HepG2 (cell line): ENCODE measurements around the gene PRR15L. TPM values are rescaled to one million over a fixed set of nuclear protein-coding genes. Genes with fewer than 3 reads are reported as not detected.

Source experiments
- ATF1 ChIP-seq: IDR thresholded peaks from 2 replicates; pipeline ENCODE4 v1.6.1; 2016; ENCODE audit warnings: mild to moderate bottlenecking, control low read depth
- DPF2 ChIP-seq: sonication (generic); formaldehyde crosslinking; IDR thresholded peaks from 2 replicates; pipeline ENCODE4 v1.4.0; 2020; ENCODE audit warnings: mild to moderate bottlenecking, low read depth, missing genetic modification reagents, borderline replicate concordance
- JUNB ChIP-seq: sonication (generic); formaldehyde crosslinking; IDR thresholded peaks from 2 replicates; pipeline ENCODE4 v1.8.0; 2022; ENCODE audit warnings: missing genetic modification reagents, mild to moderate bottlenecking, borderline replicate concordance
- THAP11 ChIP-seq: IDR thresholded peaks from 2 replicates; pipeline ENCODE4 v1.6.1; 2016; ENCODE audit warnings: missing biosample characterization, missing genetic modification reagents
- ZMYM2 ChIP-seq: sonication (generic); formaldehyde crosslinking; IDR thresholded peaks from 2 replicates; pipeline ENCODE4 v1.8.0; 2022; ENCODE audit warnings: mild to moderate bottlenecking, missing genetic modification reagents
- ZNF207 ChIP-seq: fragments of 450-650 bp; IDR thresholded peaks from 2 replicates; pipeline ENCODE4 v1.6.1; 2016; ENCODE audit warnings: antibody characterized with exemption, borderline replicate concordance
- ZNF235 ChIP-seq: sonication (generic); formaldehyde crosslinking; IDR thresholded peaks from 2 replicates; pipeline ENCODE4 v1.8.1; 2023; ENCODE audit warnings: mild to moderate bottlenecking, missing genetic modification reagents, borderline replicate concordance
- ZNF326 ChIP-seq: sonication (generic); formaldehyde crosslinking; IDR thresholded peaks from 2 replicates; pipeline ENCODE4 v1.4.0; 2020; ENCODE audit warnings: missing genetic modification reagents, borderline replicate concordance
- ZNF33A ChIP-seq: sonication (generic); formaldehyde crosslinking; IDR thresholded peaks from 2 replicates; pipeline ENCODE4 v1.5.1; 2020; ENCODE audit warnings: missing genetic modification reagents, mild to moderate bottlenecking, moderate library complexity, borderline replicate concordance
- ZNF546 ChIP-seq: sonication (generic); formaldehyde crosslinking; conservative IDR thresholded peaks from 2 replicates; pipeline ENCODE4 v1.8.1; 2023; ENCODE audit warnings: mild to moderate bottlenecking, missing genetic modification reagents
- ZNF652 ChIP-seq: IDR thresholded peaks from 2 replicates; pipeline ENCODE4 v1.6.1; 2016; ENCODE audit warnings: low read depth, borderline replicate concordance
- ZNF678 ChIP-seq: sonication (generic); formaldehyde crosslinking; IDR thresholded peaks from 2 replicates; pipeline ENCODE4 v1.4.0; 2020; ENCODE audit warnings: mild to moderate bottlenecking, missing genetic modification reagents
- ZNF768 ChIP-seq: sonication (generic); formaldehyde crosslinking; IDR thresholded peaks from 2 replicates; pipeline ENCODE4 v1.4.0; 2020; ENCODE audit warnings: missing genetic modification reagents
- ZNF780A ChIP-seq: sonication (generic); formaldehyde crosslinking; IDR thresholded peaks from 2 replicates; pipeline ENCODE4 v1.8.0; 2022; ENCODE audit warnings: mild to moderate bottlenecking, missing genetic modification reagents, moderate library complexity
- polyA plus RNA-seq, 8 experiments: library from polyadenylated mRNA; depleted of rRNA in 3 of 8; stranded (reverse) in 7 of 8; unstranded in 1 of 8; fragments of >200 nt; fragmentation: Illumina TruSeq in 4 of 8; extraction: Trizol in 4 of 8; gene quantifications; 2 replicates each; pipeline versions ENCODE4 v1.2.1 to v1.2.3, GENCODE V29; 2011 to 2016; ENCODE audit warnings: low read depth in 4 of 8, missing spikeins in 1 of 8, mixed read lengths in 1 of 8; ENCODE audit not compliant: insufficient read depth in 1 of 8
- total RNA-seq, 5 experiments: library from RNA; depleted of rRNA; stranded (reverse); fragments of >200 nt; fragmentation: Illumina TruSeq; extraction: Trizol; gene quantifications; 2 replicates each; pipeline ENCODE4 v1.2.3, GENCODE V29; 2016; ENCODE audit warnings: low read depth in 1 of 5
- TF ChIP-seq, protein P1 (sequence below): sonication (generic); formaldehyde crosslinking; IDR thresholded peaks from 2 replicates; pipeline ENCODE4 v1.5.1; 2020; ENCODE audit warnings: missing genetic modification reagents, mild to moderate bottlenecking, borderline replicate concordance
- TF ChIP-seq, protein P2 (sequence below): sonication (generic); formaldehyde crosslinking; IDR thresholded peaks from 2 replicates; pipeline ENCODE4 v1.8.1; 2022; ENCODE audit warnings: low read depth, mild to moderate bottlenecking, missing genetic modification reagents
- TF ChIP-seq, protein P3 (sequence below): sonication (generic); formaldehyde crosslinking; IDR thresholded peaks from 2 replicates; pipeline ENCODE4 v1.5.1; 2020; ENCODE audit warnings: mild to moderate bottlenecking, moderate library complexity, missing genetic modification reagents
- TF ChIP-seq, protein P4 (sequence below): sonication (generic); formaldehyde crosslinking; IDR thresholded peaks from 2 replicates; pipeline ENCODE4 v1.5.0; 2020; ENCODE audit warnings: mild to moderate bottlenecking, missing genetic modification reagents, borderline replicate concordance

Gene PRR15L
- total and polyA plus RNA-seq, 2 of the 13 experiments (the other 11 are each of a cell fraction or from before 2014, with no cell fraction given) = 0.44 to 2.0 TPM

DNA sequence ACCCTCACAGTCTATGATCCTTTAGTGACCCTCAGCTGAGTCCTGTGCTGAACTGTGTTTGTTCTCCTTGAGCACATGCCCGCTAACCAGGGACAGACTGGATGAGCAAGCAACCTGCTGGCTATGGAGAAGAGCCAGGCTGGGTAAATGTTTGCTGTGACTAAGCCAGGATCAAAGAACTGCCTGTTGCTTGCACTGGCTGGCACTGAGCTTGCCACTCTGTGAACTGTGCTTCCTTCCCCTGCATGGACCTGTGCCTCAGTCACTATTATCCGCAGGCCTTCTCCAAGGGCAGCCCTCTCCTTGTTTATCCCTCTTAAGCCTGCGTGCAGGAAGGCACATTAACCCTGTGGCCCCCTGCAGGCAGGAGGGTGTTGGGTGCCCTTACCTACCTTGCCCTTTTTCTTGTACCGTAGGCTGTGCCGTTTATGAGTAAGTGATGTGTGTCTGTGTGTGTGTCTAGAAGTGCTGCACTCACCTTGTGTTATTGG lies 8.9 kb downstream of the PRR15L start (continued):
- TF ChIP-seq, protein P1, sequence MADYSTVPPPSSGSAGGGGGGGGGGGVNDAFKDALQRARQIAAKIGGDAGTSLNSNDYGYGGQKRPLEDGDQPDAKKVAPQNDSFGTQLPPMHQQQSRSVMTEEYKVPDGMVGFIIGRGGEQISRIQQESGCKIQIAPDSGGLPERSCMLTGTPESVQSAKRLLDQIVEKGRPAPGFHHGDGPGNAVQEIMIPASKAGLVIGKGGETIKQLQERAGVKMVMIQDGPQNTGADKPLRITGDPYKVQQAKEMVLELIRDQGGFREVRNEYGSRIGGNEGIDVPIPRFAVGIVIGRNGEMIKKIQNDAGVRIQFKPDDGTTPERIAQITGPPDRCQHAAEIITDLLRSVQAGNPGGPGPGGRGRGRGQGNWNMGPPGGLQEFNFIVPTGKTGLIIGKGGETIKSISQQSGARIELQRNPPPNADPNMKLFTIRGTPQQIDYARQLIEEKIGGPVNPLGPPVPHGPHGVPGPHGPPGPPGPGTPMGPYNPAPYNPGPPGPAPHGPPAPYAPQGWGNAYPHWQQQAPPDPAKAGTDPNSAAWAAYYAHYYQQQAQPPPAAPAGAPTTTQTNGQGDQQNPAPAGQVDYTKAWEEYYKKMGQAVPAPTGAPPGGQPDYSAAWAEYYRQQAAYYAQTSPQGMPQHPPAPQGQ (CRISPR knock-in tag) = peak; percentile 44; the same call in 1 of the 2 replicates
- TF ChIP-seq, protein P2, sequence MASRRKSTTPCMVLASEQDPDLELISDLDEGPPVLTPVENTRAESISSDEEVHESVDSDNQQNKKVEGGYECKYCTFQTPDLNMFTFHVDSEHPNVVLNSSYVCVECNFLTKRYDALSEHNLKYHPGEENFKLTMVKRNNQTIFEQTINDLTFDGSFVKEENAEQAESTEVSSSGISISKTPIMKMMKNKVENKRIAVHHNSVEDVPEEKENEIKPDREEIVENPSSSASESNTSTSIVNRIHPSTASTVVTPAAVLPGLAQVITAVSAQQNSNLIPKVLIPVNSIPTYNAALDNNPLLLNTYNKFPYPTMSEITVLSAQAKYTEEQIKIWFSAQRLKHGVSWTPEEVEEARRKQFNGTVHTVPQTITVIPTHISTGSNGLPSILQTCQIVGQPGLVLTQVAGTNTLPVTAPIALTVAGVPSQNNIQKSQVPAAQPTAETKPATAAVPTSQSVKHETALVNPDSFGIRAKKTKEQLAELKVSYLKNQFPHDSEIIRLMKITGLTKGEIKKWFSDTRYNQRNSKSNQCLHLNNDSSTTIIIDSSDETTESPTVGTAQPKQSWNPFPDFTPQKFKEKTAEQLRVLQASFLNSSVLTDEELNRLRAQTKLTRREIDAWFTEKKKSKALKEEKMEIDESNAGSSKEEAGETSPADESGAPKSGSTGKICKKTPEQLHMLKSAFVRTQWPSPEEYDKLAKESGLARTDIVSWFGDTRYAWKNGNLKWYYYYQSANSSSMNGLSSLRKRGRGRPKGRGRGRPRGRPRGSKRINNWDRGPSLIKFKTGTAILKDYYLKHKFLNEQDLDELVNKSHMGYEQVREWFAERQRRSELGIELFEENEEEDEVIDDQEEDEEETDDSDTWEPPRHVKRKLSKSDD (CRISPR knock-in tag) = no peak
- TF ChIP-seq ATF1 (CRISPR knock-in tag) (no peak), ZNF33A (0 out of 2 replicates have a peak, but pooled peaks have one; percentile 49), JUNB (CRISPR knock-in tag) (peak; percentile 67; the same call in 1 of the 2 replicates), ZNF652 (CRISPR knock-in tag) (peak; percentile 81), THAP11 (CRISPR knock-in tag) (peak; percentile 23; the same call in 1 of the 2 replicates), ZNF768 (no peak), ZNF326 (peak; percentile 64; the same call in 1 of the 2 replicates), ZNF780A (CRISPR knock-in tag) (no peak), DPF2 (CRISPR knock-in tag) (peak; percentile 61; the same call in 1 of the 2 replicates), ZNF678 (CRISPR knock-in tag) (peak; percentile 45; the same call in 1 of the 2 replicates), ZNF207 (no peak), ZMYM2 (CRISPR knock-in tag) (no peak), ZNF235 (CRISPR knock-in tag) (no peak), ZNF546 (no peak)
- TF ChIP-seq, protein P3, sequence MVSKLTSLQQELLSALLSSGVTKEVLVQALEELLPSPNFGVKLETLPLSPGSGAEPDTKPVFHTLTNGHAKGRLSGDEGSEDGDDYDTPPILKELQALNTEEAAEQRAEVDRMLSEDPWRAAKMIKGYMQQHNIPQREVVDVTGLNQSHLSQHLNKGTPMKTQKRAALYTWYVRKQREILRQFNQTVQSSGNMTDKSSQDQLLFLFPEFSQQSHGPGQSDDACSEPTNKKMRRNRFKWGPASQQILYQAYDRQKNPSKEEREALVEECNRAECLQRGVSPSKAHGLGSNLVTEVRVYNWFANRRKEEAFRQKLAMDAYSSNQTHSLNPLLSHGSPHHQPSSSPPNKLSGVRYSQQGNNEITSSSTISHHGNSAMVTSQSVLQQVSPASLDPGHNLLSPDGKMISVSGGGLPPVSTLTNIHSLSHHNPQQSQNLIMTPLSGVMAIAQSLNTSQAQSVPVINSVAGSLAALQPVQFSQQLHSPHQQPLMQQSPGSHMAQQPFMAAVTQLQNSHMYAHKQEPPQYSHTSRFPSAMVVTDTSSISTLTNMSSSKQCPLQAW (CRISPR knock-in tag) = no peak
- TF ChIP-seq, protein P4, sequence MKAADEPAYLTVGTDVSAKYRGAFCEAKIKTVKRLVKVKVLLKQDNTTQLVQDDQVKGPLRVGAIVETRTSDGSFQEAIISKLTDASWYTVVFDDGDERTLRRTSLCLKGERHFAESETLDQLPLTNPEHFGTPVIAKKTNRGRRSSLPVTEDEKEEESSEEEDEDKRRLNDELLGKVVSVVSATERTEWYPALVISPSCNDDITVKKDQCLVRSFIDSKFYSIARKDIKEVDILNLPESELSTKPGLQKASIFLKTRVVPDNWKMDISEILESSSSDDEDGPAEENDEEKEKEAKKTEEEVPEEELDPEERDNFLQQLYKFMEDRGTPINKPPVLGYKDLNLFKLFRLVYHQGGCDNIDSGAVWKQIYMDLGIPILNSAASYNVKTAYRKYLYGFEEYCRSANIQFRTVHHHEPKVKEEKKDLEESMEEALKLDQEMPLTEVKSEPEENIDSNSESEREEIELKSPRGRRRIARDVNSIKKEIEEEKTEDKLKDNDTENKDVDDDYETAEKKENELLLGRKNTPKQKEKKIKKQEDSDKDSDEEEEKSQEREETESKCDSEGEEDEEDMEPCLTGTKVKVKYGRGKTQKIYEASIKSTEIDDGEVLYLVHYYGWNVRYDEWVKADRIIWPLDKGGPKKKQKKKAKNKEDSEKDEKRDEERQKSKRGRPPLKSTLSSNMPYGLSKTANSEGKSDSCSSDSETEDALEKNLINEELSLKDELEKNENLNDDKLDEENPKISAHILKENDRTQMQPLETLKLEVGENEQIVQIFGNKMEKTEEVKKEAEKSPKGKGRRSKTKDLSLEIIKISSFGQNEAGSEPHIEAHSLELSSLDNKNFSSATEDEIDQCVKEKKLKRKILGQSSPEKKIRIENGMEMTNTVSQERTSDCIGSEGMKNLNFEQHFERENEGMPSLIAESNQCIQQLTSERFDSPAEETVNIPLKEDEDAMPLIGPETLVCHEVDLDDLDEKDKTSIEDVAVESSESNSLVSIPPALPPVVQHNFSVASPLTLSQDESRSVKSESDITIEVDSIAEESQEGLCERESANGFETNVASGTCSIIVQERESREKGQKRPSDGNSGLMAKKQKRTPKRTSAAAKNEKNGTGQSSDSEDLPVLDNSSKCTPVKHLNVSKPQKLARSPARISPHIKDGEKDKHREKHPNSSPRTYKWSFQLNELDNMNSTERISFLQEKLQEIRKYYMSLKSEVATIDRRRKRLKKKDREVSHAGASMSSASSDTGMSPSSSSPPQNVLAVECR (CRISPR knock-in tag) = peak; percentile 45; the same call in 1 of the 2 replicates
